Coronary artery (tissue), 2 donors: ENCODE results near the gene PAX9.

Experiments
- DNase-seq: peaks from one replicate; pipeline ENCODE4 v3.0.0-alpha.2; 2017; ENCODE audit warnings: low spot score
- H3K27ac ChIP-seq, 2 donors: fragments of 200-600 bp; sonication (generic); one replicate each; pipeline ENCODE4 v1.5.1; 2016 to 2019
- H3K4me3 ChIP-seq: fragments of 200-600 bp; sonication (generic); 2 replicates; pipeline ENCODE4 v1.5.1; 2016; ENCODE audit warnings: mild to moderate bottlenecking, moderate library complexity
- TF ChIP-seq, protein P1 (sequence below): fragments of 200-600 bp; sonication (generic); IDR thresholded peaks from one replicate; pipeline ENCODE4 v1.5.1; 2019; ENCODE audit warnings: antibody characterized with exemption

Gene PAX9

DNA sequence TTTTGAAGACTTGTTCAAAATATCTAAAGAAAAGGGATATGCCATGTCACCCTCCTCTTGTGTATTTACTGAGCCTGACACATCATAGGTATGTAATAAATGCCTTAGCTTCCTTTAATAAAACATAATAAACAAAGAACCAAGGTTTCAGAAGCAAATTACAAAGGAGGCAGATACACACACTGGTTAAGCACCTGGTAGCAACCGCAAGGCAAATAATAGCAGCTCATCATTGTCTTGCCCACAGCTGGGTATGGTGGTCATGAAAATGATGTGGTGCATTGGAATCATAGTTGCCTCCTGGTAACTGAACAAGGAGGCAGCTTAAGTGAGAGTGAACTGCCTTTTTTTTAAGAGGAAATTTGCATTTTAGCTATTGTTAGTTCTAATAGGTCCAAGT lies 39.0 kb downstream of the PAX9 start:
- no peak overlapping the region for H3K4me3 ChIP-seq
- no peak for DNase-seq
- TF ChIP-seq, protein P1, sequence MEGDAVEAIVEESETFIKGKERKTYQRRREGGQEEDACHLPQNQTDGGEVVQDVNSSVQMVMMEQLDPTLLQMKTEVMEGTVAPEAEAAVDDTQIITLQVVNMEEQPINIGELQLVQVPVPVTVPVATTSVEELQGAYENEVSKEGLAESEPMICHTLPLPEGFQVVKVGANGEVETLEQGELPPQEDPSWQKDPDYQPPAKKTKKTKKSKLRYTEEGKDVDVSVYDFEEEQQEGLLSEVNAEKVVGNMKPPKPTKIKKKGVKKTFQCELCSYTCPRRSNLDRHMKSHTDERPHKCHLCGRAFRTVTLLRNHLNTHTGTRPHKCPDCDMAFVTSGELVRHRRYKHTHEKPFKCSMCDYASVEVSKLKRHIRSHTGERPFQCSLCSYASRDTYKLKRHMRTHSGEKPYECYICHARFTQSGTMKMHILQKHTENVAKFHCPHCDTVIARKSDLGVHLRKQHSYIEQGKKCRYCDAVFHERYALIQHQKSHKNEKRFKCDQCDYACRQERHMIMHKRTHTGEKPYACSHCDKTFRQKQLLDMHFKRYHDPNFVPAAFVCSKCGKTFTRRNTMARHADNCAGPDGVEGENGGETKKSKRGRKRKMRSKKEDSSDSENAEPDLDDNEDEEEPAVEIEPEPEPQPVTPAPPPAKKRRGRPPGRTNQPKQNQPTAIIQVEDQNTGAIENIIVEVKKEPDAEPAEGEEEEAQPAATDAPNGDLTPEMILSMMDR, result no peak
- no peak overlapping the region for H3K27ac ChIP-seq

DNA sequence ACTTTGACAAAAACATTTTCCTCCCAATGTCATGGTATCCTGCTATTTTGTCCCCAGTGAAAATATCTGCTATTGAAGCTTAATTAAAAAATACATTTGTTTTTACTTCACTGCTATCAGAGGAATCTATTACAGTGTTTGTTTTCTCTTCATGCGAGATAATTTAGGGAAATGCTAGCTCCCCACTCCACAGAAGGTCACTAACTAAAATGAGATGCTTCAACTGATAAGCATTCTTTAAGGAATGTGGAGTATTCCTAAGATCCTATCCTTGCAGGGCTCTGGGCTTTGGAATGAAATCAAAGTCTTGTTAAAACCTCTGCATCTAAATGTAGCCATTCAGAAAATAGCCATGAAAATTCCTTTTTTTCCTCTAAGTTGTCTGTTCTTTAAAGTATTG lies 39.5 kb downstream of the PAX9 start:
- H3K4me3 ChIP-seq, result no peak overlapping the region
- DNase-seq, result no peak
- H3K27ac ChIP-seq, result no peak overlapping the region
- TF ChIP-seq, protein P1, result no peak

DNA sequence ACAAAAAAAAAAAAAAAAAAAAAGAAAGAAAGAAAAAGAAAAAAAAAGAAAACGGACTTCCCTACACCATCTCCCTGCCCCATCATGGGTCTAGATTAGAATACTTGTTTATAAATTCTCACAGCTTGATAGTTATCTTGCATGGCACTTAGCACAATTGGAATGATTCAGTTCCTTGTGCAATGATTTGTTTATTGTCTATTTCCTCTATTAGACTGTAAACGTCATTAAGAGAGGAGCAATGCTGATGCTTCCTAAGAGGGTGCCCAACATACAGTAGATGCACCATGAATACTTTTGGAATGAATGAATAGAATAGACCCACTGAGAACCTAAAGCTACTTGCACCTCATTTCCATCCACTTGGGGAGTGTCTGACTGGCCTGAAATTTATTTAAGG lies 40.8 kb downstream of the PAX9 start:
- Histone ChIP-seq H3K4me3 (no peak overlapping the region), H3K27ac (no peak overlapping the region)
- TF ChIP-seq, protein P1, result no peak
- DNase-seq, result no peak

DNA sequence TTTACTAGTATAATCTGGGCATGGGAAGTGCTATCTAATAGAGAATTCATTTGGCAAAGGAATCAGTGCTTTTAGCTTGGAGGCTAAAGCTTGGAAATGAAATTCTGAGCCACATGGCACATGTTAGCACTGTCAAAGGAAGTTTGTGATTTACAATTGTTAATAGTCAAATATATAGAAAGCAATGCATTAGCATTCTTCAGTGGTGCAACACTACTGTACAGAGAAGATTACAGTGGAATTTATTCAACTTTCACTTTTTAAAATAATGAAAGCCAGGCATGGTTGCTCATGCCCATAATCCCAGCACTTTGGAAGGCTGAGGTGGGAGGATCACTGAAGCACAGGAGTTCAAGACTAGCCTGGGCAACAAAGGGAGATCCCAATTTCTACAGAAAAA lies 45.9 kb downstream of the PAX9 start:
- no peak overlapping the region for H3K27ac ChIP-seq
- H3K4me3 ChIP-seq, result no peak overlapping the region
- DNase-seq, result no peak
- TF ChIP-seq, protein P1, result no peak

DNA sequence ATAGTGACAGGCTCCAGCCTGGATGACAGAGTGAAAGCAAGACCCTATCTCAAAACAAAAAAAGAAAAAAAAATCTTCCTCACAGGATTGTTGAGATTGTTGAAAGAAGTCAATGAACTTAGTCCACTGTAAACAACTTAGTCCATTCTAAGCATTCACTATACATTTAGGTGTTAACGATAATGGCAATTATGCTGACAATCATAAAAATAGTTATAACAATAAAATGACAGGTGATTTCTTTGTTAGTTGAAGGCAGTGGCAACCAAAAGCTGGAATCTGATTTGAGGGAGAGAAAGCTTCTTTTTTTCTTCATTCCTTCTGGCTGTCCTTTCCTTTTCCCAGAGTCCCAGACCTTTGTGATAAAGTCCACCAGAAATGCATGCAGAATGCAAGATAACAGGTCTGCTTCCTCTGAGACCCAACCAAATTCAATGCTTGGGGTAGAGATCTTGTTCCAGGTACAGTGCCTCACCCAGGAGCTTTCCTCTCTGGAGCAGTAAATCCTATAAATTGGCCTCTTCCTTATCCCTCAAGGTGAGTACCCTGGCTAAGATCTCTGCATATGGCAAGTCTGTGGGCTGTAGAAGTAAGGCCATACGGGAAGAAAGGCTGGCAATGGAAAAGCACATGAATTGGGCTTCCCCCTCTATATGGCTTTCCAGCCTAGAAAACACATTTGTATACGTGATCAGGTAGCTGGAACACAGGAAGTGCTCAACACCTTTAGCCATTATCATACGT lies 52.5 kb downstream of the PAX9 start:
- H3K4me3 ChIP-seq, result no peak overlapping the region
- TF ChIP-seq, protein P1, result no peak
- no peak for DNase-seq
- H3K27ac ChIP-seq, result no peak overlapping the region

DNA sequence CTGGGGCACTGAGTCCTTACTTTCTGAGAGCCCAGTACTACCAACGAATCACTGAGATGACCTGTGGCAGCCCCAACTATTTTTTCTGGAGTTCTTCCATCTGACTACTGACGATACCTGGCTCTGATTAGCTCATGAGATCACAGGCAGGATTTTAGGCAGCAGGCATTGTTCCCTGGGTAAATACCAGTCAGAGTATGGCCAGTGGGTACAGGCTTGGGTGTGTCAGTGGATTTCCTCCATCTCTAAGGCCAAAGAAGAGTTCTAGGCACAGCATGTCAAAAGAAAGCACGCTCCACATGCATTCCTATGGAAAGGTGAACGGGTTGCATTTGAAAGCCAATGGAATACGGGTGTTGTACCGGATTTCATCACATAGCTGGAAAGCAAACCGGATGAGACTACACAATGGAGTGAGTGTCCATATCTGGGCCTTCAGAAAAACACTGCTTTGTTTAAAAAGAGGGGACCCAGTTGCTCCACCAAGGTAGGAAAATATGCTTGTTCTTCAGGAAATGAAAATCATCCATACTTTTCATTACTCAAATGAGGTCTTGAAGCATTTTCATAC lies 55.0 kb downstream of the PAX9 start:
- TF ChIP-seq, protein P1, result no peak
- no peak for DNase-seq

DNA sequence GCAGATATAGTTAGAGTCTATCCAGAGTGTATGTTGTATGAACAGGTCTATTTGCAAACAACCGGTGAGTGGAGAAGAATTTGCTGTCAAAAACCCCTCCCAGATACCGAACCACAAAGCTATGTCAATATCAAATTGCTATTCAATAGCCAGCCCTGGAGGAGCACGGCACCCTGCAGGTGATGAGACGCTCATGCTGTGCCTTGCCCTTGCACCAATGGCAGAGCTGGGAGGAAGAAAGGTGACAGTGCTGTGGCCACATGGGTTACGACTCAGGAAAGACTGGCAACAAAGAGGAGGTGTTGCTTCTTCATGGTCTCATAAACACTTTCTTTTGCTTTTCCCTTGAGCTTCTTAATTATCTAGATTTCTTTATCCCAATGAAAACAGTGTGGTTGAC lies 55.7 kb downstream of the PAX9 start:
- Histone ChIP-seq H3K27ac (no peak overlapping the region), H3K4me3 (no peak overlapping the region)
- no peak for DNase-seq
- TF ChIP-seq, protein P1, result no peak

More for the DNA sequence above, 55.0 kb downstream of the PAX9 start:
- no peak overlapping the region for H3K4me3 ChIP-seq
- H3K27ac ChIP-seq, result no peak overlapping the region
